GM19043 (cell line): ENCODE data around the gene BDH2.
A peak's percentile ranks its signal among the peaks of the same experiment; 100 is the strongest.

Source experiments
- ATAC-seq: cut with Tn5 transposase; IDR thresholded peaks from one replicate; pipeline ENCODE4 v1.9.1; 2021; ENCODE audit warnings: low read depth; ENCODE audit not compliant: unreplicated experiment

The BDH2 gene

GRCh38 chr4:103099691-103100392 lies at the start of gene BDH2:
BDH2 (minus strand) TSS chr4:103099834; CDS start chr4:103096254, 3,580 bp downstream.
- peak; percentile 98 for ATAC-seq

GRCh38 chr4:103144926-103145325 lies 45.3 kb upstream of the BDH2 start:
- no peak for ATAC-seq

GRCh38 chr4:103137446-103137827 lies 37.8 kb upstream of the BDH2 start:
- no peak for ATAC-seq

GRCh38 chr4:103136671-103137445 lies 37.2 kb upstream of the BDH2 start:
- ATAC-seq, result no peak

GRCh38 chr4:103129174-103129573 lies 29.5 kb upstream of the BDH2 start:
- ATAC-seq, result no peak

- ATAC-seq, result no peak
Observed at GRCh38 chr4:103126126-103126525, 26.5 kb upstream of the BDH2 start.

GRCh38 chr4:103123114-103123513 lies 23.5 kb upstream of the BDH2 start:
- ATAC-seq, result no peak

- no peak for ATAC-seq
Observed at GRCh38 chr4:103118166-103118565, 18.5 kb upstream of the BDH2 start.

GRCh38 chr4:103111598-103111997 lies 12.0 kb upstream of the BDH2 start:
- ATAC-seq, result no peak

- no peak for ATAC-seq
Observed at GRCh38 chr4:103108542-103108941, 8.9 kb upstream of the BDH2 start.

GRCh38 chr4:103105558-103106356 lies 6.1 kb upstream of the BDH2 start:
- no peak for ATAC-seq

GRCh38 chr4:103104886-103105285 lies 5.3 kb upstream of the BDH2 start:
- no peak for ATAC-seq

- ATAC-seq, result no peak
Observed at GRCh38 chr4:103100691-103101090, 1.1 kb upstream of the BDH2 start.

- no peak for ATAC-seq
Observed at GRCh38 chr4:103098756-103099440, 736 bp downstream of the BDH2 start.

- ATAC-seq, result no peak
Observed at GRCh38 chr4:103098341-103098740, 1.3 kb downstream of the BDH2 start.

GRCh38 chr4:103097112-103097511 lies 2.5 kb downstream of the BDH2 start:
- no peak for ATAC-seq

- ATAC-seq, result no peak
Observed at GRCh38 chr4:103095080-103095479, 4.6 kb downstream of the BDH2 start.

GRCh38 chr4:103092245-103092644 lies 7.4 kb downstream of the BDH2 start:
- ATAC-seq, result no peak

GRCh38 chr4:103091601-103092223 lies 7.9 kb downstream of the BDH2 start:
- ATAC-seq, result peak; percentile 74

GRCh38 chr4:103089481-103089880 lies 10.2 kb downstream of the BDH2 start:
- no peak for ATAC-seq
